HG03196 (cell line): ENCODE results near the gene SURF2.
A peak's percentile ranks its signal among the peaks of the same experiment; 100 is the strongest.

Source experiments
- ATAC-seq: cut with Tn5 transposase; IDR thresholded peaks from one replicate; pipeline ENCODE4 v1.9.1; 2021; ENCODE audit not compliant: unreplicated experiment

The SURF2 gene

GRCh38 chr9:133335924-133336811, 20.2 kb upstream of the SURF2 start, which contains the start of gene SURF6:
TSS of gene SURF6 (minus strand) at chr9:133336188. CDS start at chr9:133336132, 56 bp downstream.
- peak; percentile 84 for ATAC-seq

GRCh38 chr9:133339641-133340040, 16.7 kb upstream of the SURF2 start:
- ATAC-seq, result no peak

GRCh38 chr9:133340256-133340655, 16.1 kb upstream of the SURF2 start:
- no peak for ATAC-seq

- no peak for ATAC-seq
Observed at GRCh38 chr9:133340916-133341315, 15.4 kb upstream of the SURF2 start.

- no peak for ATAC-seq
Observed at GRCh38 chr9:133341369-133342068, 14.8 kb upstream of the SURF2 start.

- no peak for ATAC-seq
Observed at GRCh38 chr9:133342069-133342406, 14.3 kb upstream of the SURF2 start.

GRCh38 chr9:133342570-133342969, 13.8 kb upstream of the SURF2 start:
- no peak for ATAC-seq

GRCh38 chr9:133344071-133344470, 12.3 kb upstream of the SURF2 start:
- no peak for ATAC-seq

GRCh38 chr9:133344979-133345378, 11.4 kb upstream of the SURF2 start:
- ATAC-seq, result no peak

GRCh38 chr9:133345596-133345995, 10.8 kb upstream of the SURF2 start:
- ATAC-seq, result no peak

- no peak for ATAC-seq
Observed at GRCh38 chr9:133346021-133346785, 10.1 kb upstream of the SURF2 start.

- peak; percentile 26 for ATAC-seq
Observed at GRCh38 chr9:133347515-133347984, 8.8 kb upstream of the SURF2 start.

GRCh38 chr9:133347985-133348717, 8.2 kb upstream of the SURF2 start, which contains the start of the genes MED22 and RPL7A:
TSS of gene MED22 (minus strand) at chr9:133348131. CDS start at chr9:133346662, 1,469 bp downstream.
TSS of gene RPL7A (plus strand) at chr9:133348218. CDS start at chr9:133348244, 26 bp downstream.
- ATAC-seq, result peak; percentile 74

GRCh38 chr9:133348718-133349573, 7.4 kb upstream of the SURF2 start:
- ATAC-seq, result no peak

- ATAC-seq, result no peak
Observed at GRCh38 chr9:133349965-133350616, 6.3 kb upstream of the SURF2 start.

GRCh38 chr9:133351526-133351907, 4.8 kb upstream of the SURF2 start:
- ATAC-seq, result no peak

GRCh38 chr9:133351908-133352634, 4.3 kb upstream of the SURF2 start:
- ATAC-seq, result no peak

- ATAC-seq, result no peak
Observed at GRCh38 chr9:133352635-133353340, 3.6 kb upstream of the SURF2 start.
